Measurements from ENCODE around the gene CORO6. TPM values are rescaled to one million over a fixed set of nuclear protein-coding genes. Genes with fewer than 3 reads are reported as not detected.

Gene CORO6
- polyA plus RNA-seq (2011; rRNA removed): 5.0 and 6.1 TPM in 2 replicates
- polyA plus RNA-seq (2012; cell fraction: cytosol; rRNA removed): 9.2 and 10.4 TPM in 2 replicates
- 132 and 139 TPM in 2 replicates for polyA plus RNA-seq (2012; cell fraction: nucleus; rRNA removed)
- 7.9 to 10.9 TPM (median 10.1 TPM) in 3 replicates for polyA plus RNA-seq (2017; fragmentation: RNase III; extraction: RNeasy Plus Mini Kit Qiagen cat#74134 plus additional on column Dnase treatment)
- polyA minus RNA-seq (2011; rRNA and poly(A)+ RNA removed): 11.6 and 12.8 TPM in 2 replicates

- no peak for TF ChIP-seq CTCF (IDR thresholded peaks at IDR 0.05)
- TF ChIP-seq E2F6 (IDR thresholded peaks at IDR 0.05; ENCODE audit: borderline replicate concordance, low read depth): peak; percentile 53; the same call in 1 of the 2 replicates
- TF ChIP-seq NFE2L2 (conservative IDR thresholded peaks at IDR 0.05; ENCODE audit: low read length): no peak
- no peak for TF ChIP-seq JUNB (IDR thresholded peaks at IDR 0.05)
- no peak for TF ChIP-seq HMGXB4 (CRISPR knock-in tag; IDR thresholded peaks at IDR 0.05; ENCODE audit: borderline replicate concordance)
- TF ChIP-seq, protein P1, sequence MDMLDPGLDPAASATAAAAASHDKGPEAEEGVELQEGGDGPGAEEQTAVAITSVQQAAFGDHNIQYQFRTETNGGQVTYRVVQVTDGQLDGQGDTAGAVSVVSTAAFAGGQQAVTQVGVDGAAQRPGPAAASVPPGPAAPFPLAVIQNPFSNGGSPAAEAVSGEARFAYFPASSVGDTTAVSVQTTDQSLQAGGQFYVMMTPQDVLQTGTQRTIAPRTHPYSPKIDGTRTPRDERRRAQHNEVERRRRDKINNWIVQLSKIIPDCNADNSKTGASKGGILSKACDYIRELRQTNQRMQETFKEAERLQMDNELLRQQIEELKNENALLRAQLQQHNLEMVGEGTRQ (IDR thresholded peaks at IDR 0.05): no peak
- TF ChIP-seq RAD21 (conservative IDR thresholded peaks at IDR 0.05 in 1 of 2, IDR thresholded peaks at IDR 0.05 in 1 of 2): no peak
- no peak for TF ChIP-seq RNF2 (IDR thresholded peaks at IDR 0.05; ENCODE audit: borderline replicate concordance, low read depth)
- no peak for TF ChIP-seq EHMT2 (IDR thresholded peaks at IDR 0.05; ENCODE audit: low read depth)
- TF ChIP-seq, protein P2, sequence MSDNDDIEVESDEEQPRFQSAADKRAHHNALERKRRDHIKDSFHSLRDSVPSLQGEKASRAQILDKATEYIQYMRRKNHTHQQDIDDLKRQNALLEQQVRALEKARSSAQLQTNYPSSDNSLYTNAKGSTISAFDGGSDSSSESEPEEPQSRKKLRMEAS (IDR thresholded peaks at IDR 0.05): peak; percentile 42
- no peak for TF ChIP-seq BCL3 (IDR thresholded peaks at IDR 0.05)
- no peak for TF ChIP-seq RFX5 (IDR thresholded peaks at IDR 0.05)
- no peak for TF ChIP-seq KDM1A (IDR thresholded peaks at IDR 0.05; ENCODE audit: low read depth)
- TF ChIP-seq POLR2A (IDR thresholded peaks at IDR 0.05; ENCODE audit: low read length): peak; percentile 39
- no peak for TF ChIP-seq ELK1 (IDR thresholded peaks at IDR 0.05; ENCODE audit: low read depth, low read length)
- TF ChIP-seq ZFP36 (IDR thresholded peaks at IDR 0.05; ENCODE audit: borderline replicate concordance, partially characterized antibody): no peak
- TF ChIP-seq SMC3 (IDR thresholded peaks at IDR 0.05): peak; percentile 22; the same call in 1 of the 3 replicates
- no peak for TF ChIP-seq HEYL (CRISPR knock-in tag; IDR thresholded peaks at IDR 0.05)
- no peak for TF ChIP-seq FOXS1 (CRISPR knock-in tag; IDR thresholded peaks at IDR 0.05)
- POLR2A ChIA-PET: interaction anchor here (0.5 to 1.0 kb wide), 2 partner anchors 31 to 227 kb away, joined by 3 to 4 read pairs; no protein-coding TSS in a partner anchor
- peak; percentile 43 to 68 for ATAC-seq
- H3K27ac ChIP-seq: peak within 1 kb of the TSS; percentile 56 to 83
- no peaks in the 10 kb centered on the region for H3K9me3 ChIP-seq
- peak within 1 kb of the TSS; percentile 61 for H3K4me3 ChIP-seq
- CTCF ChIA-PET: interaction anchor here (1.0 to 23.2 kb wide), 10 partner anchors 9 to 471 kb away, joined by 3 to 447 read pairs (median 17); partner anchors contain the start of genes ABHD15, ANKRD13B, SSH2 and TP53I13
- 39% methylated on average over 25 of the region's 77 CpGs for WGBS (ENCODE audit: missing lambda C conversion rate)
- H3K4me2 ChIP-seq: peak within 1 kb of the TSS; percentile 89
- H3K4me1 ChIP-seq: peaks cover 38% of the 10 kb centered on the region
- DNase-seq (ENCODE audit: low read depth in 1 of 2, low spot score in 1 of 2): peak; percentile 50 to 75
- no peak for FAIRE-seq
Measured at GRCh38 chr17:29622337-29623282, at the start of gene CORO6. TSS of gene CORO6 (minus strand) at chr17:29622912. CDS start at chr17:29621421, 1,491 bp downstream.

Data from A549 (cell line).